Measurements from ENCODE around the gene LRRC15.

DNA sequence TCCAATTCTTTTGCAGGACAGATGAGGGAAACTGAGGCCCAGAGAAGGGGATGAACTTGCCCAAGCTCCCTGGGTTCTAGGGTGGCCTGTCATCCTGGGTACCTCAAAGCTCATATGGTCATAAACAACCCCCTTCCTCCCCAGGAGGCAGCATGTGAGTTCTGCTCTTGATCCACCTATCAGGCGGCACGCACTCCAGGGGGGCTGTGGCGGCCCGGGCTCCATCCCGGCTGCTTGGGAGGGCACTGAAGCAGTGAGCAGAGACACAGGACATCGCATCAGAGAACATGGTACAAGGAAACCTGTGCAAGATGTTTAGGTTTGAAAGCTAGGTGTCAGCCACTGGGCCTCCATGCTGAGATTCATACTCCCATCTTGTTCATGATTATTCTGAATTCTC lies 52.6 kb downstream of the LRRC15 start:
- TF ChIP-seq, protein P1, sequence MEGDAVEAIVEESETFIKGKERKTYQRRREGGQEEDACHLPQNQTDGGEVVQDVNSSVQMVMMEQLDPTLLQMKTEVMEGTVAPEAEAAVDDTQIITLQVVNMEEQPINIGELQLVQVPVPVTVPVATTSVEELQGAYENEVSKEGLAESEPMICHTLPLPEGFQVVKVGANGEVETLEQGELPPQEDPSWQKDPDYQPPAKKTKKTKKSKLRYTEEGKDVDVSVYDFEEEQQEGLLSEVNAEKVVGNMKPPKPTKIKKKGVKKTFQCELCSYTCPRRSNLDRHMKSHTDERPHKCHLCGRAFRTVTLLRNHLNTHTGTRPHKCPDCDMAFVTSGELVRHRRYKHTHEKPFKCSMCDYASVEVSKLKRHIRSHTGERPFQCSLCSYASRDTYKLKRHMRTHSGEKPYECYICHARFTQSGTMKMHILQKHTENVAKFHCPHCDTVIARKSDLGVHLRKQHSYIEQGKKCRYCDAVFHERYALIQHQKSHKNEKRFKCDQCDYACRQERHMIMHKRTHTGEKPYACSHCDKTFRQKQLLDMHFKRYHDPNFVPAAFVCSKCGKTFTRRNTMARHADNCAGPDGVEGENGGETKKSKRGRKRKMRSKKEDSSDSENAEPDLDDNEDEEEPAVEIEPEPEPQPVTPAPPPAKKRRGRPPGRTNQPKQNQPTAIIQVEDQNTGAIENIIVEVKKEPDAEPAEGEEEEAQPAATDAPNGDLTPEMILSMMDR (conservative IDR thresholded peaks at IDR 0.05): no peak
- TF ChIP-seq EZH2 (IDR thresholded peaks at IDR 0.05; ENCODE audit: low read depth): no peak

Data from PC-9 (cell line).